ENCODE results near the gene PARP12. TPM values are rescaled to one million over a fixed set of nuclear protein-coding genes. Genes with fewer than 3 reads are reported as not detected.

The PARP12 gene
- total and polyA plus RNA-seq, 2 of the 8 experiments (the other 6 are each of a cell fraction or from before 2014, with no cell fraction given), result 9.0 to 21.5 TPM

GRCh38 chr7:140049339-140050024 is 13.3 kb downstream of the PARP12 start (continued):
- TF ChIP-seq, protein P1, sequence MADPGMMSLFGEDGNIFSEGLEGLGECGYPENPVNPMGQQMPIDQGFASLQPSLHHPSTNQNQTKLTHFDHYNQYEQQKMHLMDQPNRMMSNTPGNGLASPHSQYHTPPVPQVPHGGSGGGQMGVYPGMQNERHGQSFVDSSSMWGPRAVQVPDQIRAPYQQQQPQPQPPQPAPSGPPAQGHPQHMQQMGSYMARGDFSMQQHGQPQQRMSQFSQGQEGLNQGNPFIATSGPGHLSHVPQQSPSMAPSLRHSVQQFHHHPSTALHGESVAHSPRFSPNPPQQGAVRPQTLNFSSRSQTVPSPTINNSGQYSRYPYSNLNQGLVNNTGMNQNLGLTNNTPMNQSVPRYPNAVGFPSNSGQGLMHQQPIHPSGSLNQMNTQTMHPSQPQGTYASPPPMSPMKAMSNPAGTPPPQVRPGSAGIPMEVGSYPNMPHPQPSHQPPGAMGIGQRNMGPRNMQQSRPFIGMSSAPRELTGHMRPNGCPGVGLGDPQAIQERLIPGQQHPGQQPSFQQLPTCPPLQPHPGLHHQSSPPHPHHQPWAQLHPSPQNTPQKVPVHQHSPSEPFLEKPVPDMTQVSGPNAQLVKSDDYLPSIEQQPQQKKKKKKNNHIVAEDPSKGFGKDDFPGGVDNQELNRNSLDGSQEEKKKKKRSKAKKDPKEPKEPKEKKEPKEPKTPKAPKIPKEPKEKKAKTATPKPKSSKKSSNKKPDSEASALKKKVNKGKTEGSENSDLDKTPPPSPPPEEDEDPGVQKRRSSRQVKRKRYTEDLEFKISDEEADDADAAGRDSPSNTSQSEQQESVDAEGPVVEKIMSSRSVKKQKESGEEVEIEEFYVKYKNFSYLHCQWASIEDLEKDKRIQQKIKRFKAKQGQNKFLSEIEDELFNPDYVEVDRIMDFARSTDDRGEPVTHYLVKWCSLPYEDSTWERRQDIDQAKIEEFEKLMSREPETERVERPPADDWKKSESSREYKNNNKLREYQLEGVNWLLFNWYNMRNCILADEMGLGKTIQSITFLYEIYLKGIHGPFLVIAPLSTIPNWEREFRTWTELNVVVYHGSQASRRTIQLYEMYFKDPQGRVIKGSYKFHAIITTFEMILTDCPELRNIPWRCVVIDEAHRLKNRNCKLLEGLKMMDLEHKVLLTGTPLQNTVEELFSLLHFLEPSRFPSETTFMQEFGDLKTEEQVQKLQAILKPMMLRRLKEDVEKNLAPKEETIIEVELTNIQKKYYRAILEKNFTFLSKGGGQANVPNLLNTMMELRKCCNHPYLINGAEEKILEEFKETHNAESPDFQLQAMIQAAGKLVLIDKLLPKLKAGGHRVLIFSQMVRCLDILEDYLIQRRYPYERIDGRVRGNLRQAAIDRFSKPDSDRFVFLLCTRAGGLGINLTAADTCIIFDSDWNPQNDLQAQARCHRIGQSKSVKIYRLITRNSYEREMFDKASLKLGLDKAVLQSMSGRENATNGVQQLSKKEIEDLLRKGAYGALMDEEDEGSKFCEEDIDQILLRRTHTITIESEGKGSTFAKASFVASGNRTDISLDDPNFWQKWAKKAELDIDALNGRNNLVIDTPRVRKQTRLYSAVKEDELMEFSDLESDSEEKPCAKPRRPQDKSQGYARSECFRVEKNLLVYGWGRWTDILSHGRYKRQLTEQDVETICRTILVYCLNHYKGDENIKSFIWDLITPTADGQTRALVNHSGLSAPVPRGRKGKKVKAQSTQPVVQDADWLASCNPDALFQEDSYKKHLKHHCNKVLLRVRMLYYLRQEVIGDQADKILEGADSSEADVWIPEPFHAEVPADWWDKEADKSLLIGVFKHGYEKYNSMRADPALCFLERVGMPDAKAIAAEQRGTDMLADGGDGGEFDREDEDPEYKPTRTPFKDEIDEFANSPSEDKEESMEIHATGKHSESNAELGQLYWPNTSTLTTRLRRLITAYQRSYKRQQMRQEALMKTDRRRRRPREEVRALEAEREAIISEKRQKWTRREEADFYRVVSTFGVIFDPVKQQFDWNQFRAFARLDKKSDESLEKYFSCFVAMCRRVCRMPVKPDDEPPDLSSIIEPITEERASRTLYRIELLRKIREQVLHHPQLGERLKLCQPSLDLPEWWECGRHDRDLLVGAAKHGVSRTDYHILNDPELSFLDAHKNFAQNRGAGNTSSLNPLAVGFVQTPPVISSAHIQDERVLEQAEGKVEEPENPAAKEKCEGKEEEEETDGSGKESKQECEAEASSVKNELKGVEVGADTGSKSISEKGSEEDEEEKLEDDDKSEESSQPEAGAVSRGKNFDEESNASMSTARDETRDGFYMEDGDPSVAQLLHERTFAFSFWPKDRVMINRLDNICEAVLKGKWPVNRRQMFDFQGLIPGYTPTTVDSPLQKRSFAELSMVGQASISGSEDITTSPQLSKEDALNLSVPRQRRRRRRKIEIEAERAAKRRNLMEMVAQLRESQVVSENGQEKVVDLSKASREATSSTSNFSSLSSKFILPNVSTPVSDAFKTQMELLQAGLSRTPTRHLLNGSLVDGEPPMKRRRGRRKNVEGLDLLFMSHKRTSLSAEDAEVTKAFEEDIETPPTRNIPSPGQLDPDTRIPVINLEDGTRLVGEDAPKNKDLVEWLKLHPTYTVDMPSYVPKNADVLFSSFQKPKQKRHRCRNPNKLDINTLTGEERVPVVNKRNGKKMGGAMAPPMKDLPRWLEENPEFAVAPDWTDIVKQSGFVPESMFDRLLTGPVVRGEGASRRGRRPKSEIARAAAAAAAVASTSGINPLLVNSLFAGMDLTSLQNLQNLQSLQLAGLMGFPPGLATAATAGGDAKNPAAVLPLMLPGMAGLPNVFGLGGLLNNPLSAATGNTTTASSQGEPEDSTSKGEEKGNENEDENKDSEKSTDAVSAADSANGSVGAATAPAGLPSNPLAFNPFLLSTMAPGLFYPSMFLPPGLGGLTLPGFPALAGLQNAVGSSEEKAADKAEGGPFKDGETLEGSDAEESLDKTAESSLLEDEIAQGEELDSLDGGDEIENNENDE (IDR thresholded peaks at IDR 0.05; ENCODE audit: insufficient replicate concordance, low read length), result no peak
- TF ChIP-seq RAD21 (IDR thresholded peaks at IDR 0.05 in 1 of 2, conservative IDR thresholded peaks at IDR 0.05 in 1 of 2; ENCODE audit: low read depth in 2 of 2, low read length in 2 of 2) (no peak), ASH2L (IDR thresholded peaks at IDR 0.05; ENCODE audit: low read length) (no peak), TAF7 (optimal IDR thresholded peaks at IDR 0.05; ENCODE audit: borderline replicate concordance, low read depth, low read length) (no peak), CTBP2 (IDR thresholded peaks at IDR 0.05; ENCODE audit: borderline replicate concordance, insufficient read depth, insufficient read length, low read length) (no peak), HDAC2 (IDR thresholded peaks at IDR 0.05; ENCODE audit: borderline replicate concordance in 1 of 2, low read depth in 2 of 2, low read length in 2 of 2) (no peak), MAX (IDR thresholded peaks at IDR 0.05) (no peak)

Measured in H1 (cell line).